HCT116 (cell line): ENCODE results near the gene PIMREG. TPM values are rescaled to one million over a fixed set of nuclear protein-coding genes. Genes with fewer than 3 reads are reported as not detected.

Source experiments
- ATAC-seq: fragments of 200-7000 bp; cut with Tn5 transposase; 2 replicates; pipeline ENCODE4 v1.9.1; 2020; ENCODE audit warnings: mild to moderate bottlenecking, moderate library complexity
- BruUV-seq: library from RNA; stranded (reverse); fragments of 400-500 nt; replicated peaks from 2 replicates; lab custom pipeline; 2021; lab: Mats Ljungman, UMichigan
- CTCF ChIA-PET: fragments of 300-600 bp; sonication (Branson Sonifier 250); formaldehyde crosslinking; loops from one replicate; lab custom pipeline; 2021; ENCODE audit warnings: antibody characterized with exemption; lab: Charles Lee
- POLR2A ChIA-PET: fragments of 300-600, 350-600 bp; sonication (Branson Sonifier 250); formaldehyde crosslinking; loops from one replicate; lab custom pipeline; 2021; ENCODE audit warnings: antibody characterized with exemption; lab: Charles Lee
- RAD21 ChIA-PET, 2 experiments: fragments of 300-600 bp; sonication (Branson Sonifier 250); formaldehyde crosslinking; loops; one replicate each; lab custom pipeline; 2023; ENCODE audit warnings: low total read pairs in 2 of 2; ENCODE audit not compliant: uncharacterized antibody in 2 of 2, unreplicated experiment in 2 of 2, low non-redundant PET in 1 of 2; lab: Charles Lee
- DNase-seq: peaks from one replicate; pipeline ENCODE4 v3.0.0-alpha.2; 2010; ENCODE audit warnings: low read depth, low spot score
- H2AFZ ChIP-seq: fragments of 200-600 bp; shearing (Covaris generic), sonication (generic); 2 replicates; pipeline ENCODE4 v1.6.1; 2017; ENCODE audit warnings: low read depth, mixed run types, mixed read lengths, antibody characterized with exemption, low read length; ENCODE audit not compliant: poor library complexity, severe bottlenecking
- H3K27ac ChIP-seq: 2 replicates; pipeline ENCODE4 v1.5.1; 2012; ENCODE audit warnings: low read depth, low read length
- H3K27me3 ChIP-seq: fragments of 200-600 bp; sonication (generic); 2 replicates; pipeline ENCODE4 v1.6.1; 2016; ENCODE audit warnings: mixed run types, low read length, mixed read lengths; ENCODE audit not compliant: insufficient read depth
- H3K36me3 ChIP-seq, 2 experiments: fragments of 200-500 bp in 1 of 2; fragments of 200-600 bp in 1 of 2; sonication (Bioruptor generic) in 1 of 2; sonication (generic) in 1 of 2; 2 replicates each; pipeline versions ENCODE4 v1.5.1 to v1.6.1; 2014 to 2016; ENCODE audit warnings: low read length in 2 of 2, inconsistent platforms in 1 of 2, mixed read lengths in 1 of 2, mixed run types in 1 of 2; ENCODE audit not compliant: insufficient read depth in 2 of 2, control insufficient read depth in 1 of 2
- H3K4me1 ChIP-seq, 2 experiments: fragments of 200-600 bp in 1 of 2; sonication (generic) in 1 of 2; 2 replicates each; pipeline versions ENCODE4 v1.5.1 to v1.6.1; 2012 to 2017; ENCODE audit warnings: low read length in 2 of 2, inconsistent platforms in 1 of 2, mild to moderate bottlenecking in 1 of 2, mixed read lengths in 1 of 2, mixed run types in 1 of 2, moderate library complexity in 1 of 2; ENCODE audit not compliant: insufficient read depth in 2 of 2, control insufficient read depth in 1 of 2
- H3K4me2 ChIP-seq: fragments of 200-600 bp; sonication (generic); 2 replicates; pipeline ENCODE4 v1.6.1; 2017; ENCODE audit warnings: mixed run types, low read length, mixed read lengths
- H3K4me3 ChIP-seq, 2 experiments: fragments of 200-600 bp in 1 of 2; sonication (generic) in 1 of 2; replicated peaks in 1 of 2; 2 replicates each; pipeline ENCODE4 v1.5.1; 2011 to 2016; ENCODE audit warnings: low read length in 2 of 2, control low read depth in 1 of 2, low read depth in 1 of 2, mild to moderate bottlenecking in 1 of 2, mixed read lengths in 1 of 2, mixed run types in 1 of 2
- H3K79me2 ChIP-seq: fragments of 200-600 bp; sonication (generic); 2 replicates; pipeline ENCODE4 v1.6.1; 2017; ENCODE audit warnings: mild to moderate bottlenecking, mixed run types, low read length, moderate library complexity, mixed read lengths; ENCODE audit not compliant: insufficient read depth
- H3K9ac ChIP-seq: fragments of 200-600 bp; sonication (generic); 2 replicates; pipeline ENCODE4 v1.6.1; 2016; ENCODE audit warnings: low read length, mixed read lengths
- H3K9me2 ChIP-seq: fragments of 200-600 bp; sonication (generic), shearing (Covaris generic); 2 replicates; pipeline ENCODE4 v1.6.1; 2017; ENCODE audit warnings: mixed run types, mild to moderate bottlenecking, moderate library complexity; ENCODE audit not compliant: insufficient read depth
- H3K9me3 ChIP-seq, 2 experiments: fragments of 200-500 bp in 1 of 2; fragments of 200-600 bp in 1 of 2; sonication (Bioruptor generic) in 1 of 2; sonication (generic) in 1 of 2; 2 replicates each; pipeline ENCODE4 v1.6.1; 2014 to 2017; ENCODE audit warnings: low read length in 2 of 2, mixed read lengths in 2 of 2, inconsistent platforms in 1 of 2, low read depth in 1 of 2, mild to moderate bottlenecking in 1 of 2, mixed run types in 1 of 2, moderate library complexity in 1 of 2; ENCODE audit not compliant: control insufficient read depth in 1 of 2, insufficient read depth in 1 of 2
- H4K20me1 ChIP-seq: fragments of 200-600 bp; sonication (generic), shearing (Covaris generic); 2 replicates; pipeline ENCODE4 v1.6.1; 2017; ENCODE audit warnings: mixed run types, mild to moderate bottlenecking, moderate library complexity; ENCODE audit not compliant: insufficient read depth
- RAD21 ChIP-seq: IDR thresholded peaks from 2 replicates; pipeline ENCODE4 v1.6.1; 2012; ENCODE audit warnings: low read depth, mild to moderate bottlenecking
- SIN3A ChIP-seq: IDR thresholded peaks from 2 replicates; pipeline ENCODE4 v1.6.1; 2012; ENCODE audit warnings: low read depth
- SRF ChIP-seq: IDR thresholded peaks from 2 replicates; pipeline ENCODE4 v1.6.1; 2012; ENCODE audit warnings: low read depth
- YY1 ChIP-seq: IDR thresholded peaks from 2 replicates; pipeline ENCODE4 v1.6.1; 2011; ENCODE audit warnings: low read length, low read depth, moderate library complexity, mild to moderate bottlenecking; ENCODE audit not compliant: insufficient replicate concordance; ENCODE audit errors: extremely low read depth
- intact Hi-C: fragments of 100-400 bp; cut with micrococcal nuclease; formaldehyde crosslinking; loops from 2 replicates; pipeline ENCODE4 v1.10.0; 2022
- total RNA-seq: library from RNA; stranded (reverse); gene quantifications from one replicate; pipeline ENCODE4 v1.2.1, GENCODE V29; 2021; ENCODE audit not compliant: unreplicated experiment
- TF ChIP-seq, protein P1 (sequence below), 3 experiments: fragments of 200-600 bp in 1 of 3; sonication (generic) in 1 of 3; IDR thresholded peaks in 2 of 3; conservative IDR thresholded peaks in 1 of 3; 2 replicates each; pipeline ENCODE4 v1.5.1; 2012 to 2017; ENCODE audit warnings: low read depth in 2 of 3, low read length in 2 of 3, antibody characterized with exemption in 1 of 3, borderline replicate concordance in 1 of 3, control low read depth in 1 of 3, mild to moderate bottlenecking in 1 of 3, mixed read lengths in 1 of 3, mixed run types in 1 of 3, moderate library complexity in 1 of 3; ENCODE audit not compliant: insufficient read depth in 1 of 3

PIMREG gene
- total RNA-seq, 1 experiment from 2014 or later = 57.0 TPM

GRCh38 chr17:6408735-6409134, 35.5 kb upstream of the PIMREG start:
- TF ChIP-seq SRF (no peak), SIN3A (no peak)
- H3K36me3 ChIP-seq = no peaks in the 10 kb centered on the region
- H3K79me2 ChIP-seq = no peaks in the 10 kb centered on the region
- no peaks in the 10 kb centered on the region for H4K20me1 ChIP-seq
- no peak overlapping the region for H2AFZ ChIP-seq
- RAD21 ChIA-PET = no interaction called here
- DNase-seq (no peak), ATAC-seq (no peak)
- H3K9me2 ChIP-seq = no peaks in the 10 kb centered on the region
- POLR2A ChIA-PET = no interaction called here
- H3K27me3 ChIP-seq = peaks cover 42% of the 10 kb centered on the region
- H3K4me1 ChIP-seq = no peaks in the 10 kb centered on the region
- CTCF ChIA-PET = interaction anchor here (0.7 kb wide), 1 partner anchor 111 kb away, joined by 3 read pairs; no protein-coding TSS in a partner anchor
- intact Hi-C loops = no loop called here
- no TSS peak for BruUV-seq
- no peak overlapping the region for H3K4me3 ChIP-seq
- no peak overlapping the region for H3K4me2 ChIP-seq
- no peak overlapping the region for H3K27ac ChIP-seq
- H3K9me3 ChIP-seq = no peaks in the 10 kb centered on the region
- no peak overlapping the region for H3K9ac ChIP-seq

DNA sequence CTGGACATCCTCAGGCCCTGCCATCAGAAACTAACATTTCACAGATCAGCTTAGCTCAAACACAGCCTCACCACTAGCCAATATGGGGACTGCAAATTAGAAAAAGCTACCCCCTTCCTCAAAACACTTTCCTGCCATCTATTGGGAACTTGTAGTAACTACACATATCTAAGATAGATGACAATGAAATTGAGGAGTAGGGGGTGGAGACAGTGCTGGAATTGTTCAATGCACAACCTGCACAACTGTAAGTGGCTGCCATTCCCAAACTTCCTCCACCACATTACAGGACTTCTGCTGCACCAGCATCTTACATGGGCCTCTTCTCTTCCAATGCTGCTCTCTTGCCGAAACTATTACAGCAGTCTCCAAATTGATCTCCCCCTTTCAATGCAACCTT, 31.2 kb upstream of the PIMREG start:
- H3K27ac ChIP-seq = no peak overlapping the region
- H3K4me2 ChIP-seq = no peak overlapping the region
- no peaks in the 10 kb centered on the region for H4K20me1 ChIP-seq
- no peak overlapping the region for H3K4me3 ChIP-seq
- BruUV-seq = no TSS peak
- no peaks in the 10 kb centered on the region for H3K4me1 ChIP-seq
- CTCF ChIA-PET = interaction anchor here (0.6 to 1.4 kb wide), 8 partner anchors 9 to 821 kb away, joined by 3 to 22 read pairs (median 4); no protein-coding TSS in a partner anchor
- H2AFZ ChIP-seq = no peak overlapping the region
- peak; percentile 36 for DNase-seq
- RAD21 ChIA-PET = interaction anchor here (0.9 to 1.4 kb wide), 2 partner anchors 127 kb away, joined by 4 to 7 read pairs; no protein-coding TSS in a partner anchor
- H3K9me2 ChIP-seq = no peaks in the 10 kb centered on the region
- no peak overlapping the region for H3K9ac ChIP-seq
- TF ChIP-seq, protein P1, sequence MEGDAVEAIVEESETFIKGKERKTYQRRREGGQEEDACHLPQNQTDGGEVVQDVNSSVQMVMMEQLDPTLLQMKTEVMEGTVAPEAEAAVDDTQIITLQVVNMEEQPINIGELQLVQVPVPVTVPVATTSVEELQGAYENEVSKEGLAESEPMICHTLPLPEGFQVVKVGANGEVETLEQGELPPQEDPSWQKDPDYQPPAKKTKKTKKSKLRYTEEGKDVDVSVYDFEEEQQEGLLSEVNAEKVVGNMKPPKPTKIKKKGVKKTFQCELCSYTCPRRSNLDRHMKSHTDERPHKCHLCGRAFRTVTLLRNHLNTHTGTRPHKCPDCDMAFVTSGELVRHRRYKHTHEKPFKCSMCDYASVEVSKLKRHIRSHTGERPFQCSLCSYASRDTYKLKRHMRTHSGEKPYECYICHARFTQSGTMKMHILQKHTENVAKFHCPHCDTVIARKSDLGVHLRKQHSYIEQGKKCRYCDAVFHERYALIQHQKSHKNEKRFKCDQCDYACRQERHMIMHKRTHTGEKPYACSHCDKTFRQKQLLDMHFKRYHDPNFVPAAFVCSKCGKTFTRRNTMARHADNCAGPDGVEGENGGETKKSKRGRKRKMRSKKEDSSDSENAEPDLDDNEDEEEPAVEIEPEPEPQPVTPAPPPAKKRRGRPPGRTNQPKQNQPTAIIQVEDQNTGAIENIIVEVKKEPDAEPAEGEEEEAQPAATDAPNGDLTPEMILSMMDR (IDR thresholded peaks at IDR 0.05 in 2 of 3, conservative IDR thresholded peaks at IDR 0.05 in 1 of 3; ENCODE audit: borderline replicate concordance in 1 of 3, insufficient read depth in 1 of 3, low read depth in 2 of 3, low read length in 2 of 3) = peak; percentile 58 to 68 (median 62)
- TF ChIP-seq RAD21 (peak; percentile 80), YY1 (no peak)
- peak; percentile 90 for ATAC-seq
- H3K79me2 ChIP-seq = no peaks in the 10 kb centered on the region
- no peaks in the 10 kb centered on the region for H3K9me3 ChIP-seq
- peaks cover 32% of the 10 kb centered on the region for H3K27me3 ChIP-seq
- intact Hi-C loops = loop anchor here (1.0 to 5.0 kb wide), 5 partner anchors 126 to 826 kb away; no protein-coding TSS in a partner anchor
- POLR2A ChIA-PET = interaction anchor here (0.9 kb wide), 1 partner anchor 127 kb away, joined by 5 read pairs; no protein-coding TSS in a partner anchor
- H3K36me3 ChIP-seq = no peaks in the 10 kb centered on the region
